Measurements from ENCODE around the gene TMEM271. TPM values are rescaled to one million over a fixed set of nuclear protein-coding genes. Genes with fewer than 3 reads are reported as not detected.
A peak's percentile ranks its signal among the peaks of the same experiment; 100 is the strongest.

TMEM271 gene
- total and polyA plus RNA-seq, 4 donors, result not detected

DNA sequence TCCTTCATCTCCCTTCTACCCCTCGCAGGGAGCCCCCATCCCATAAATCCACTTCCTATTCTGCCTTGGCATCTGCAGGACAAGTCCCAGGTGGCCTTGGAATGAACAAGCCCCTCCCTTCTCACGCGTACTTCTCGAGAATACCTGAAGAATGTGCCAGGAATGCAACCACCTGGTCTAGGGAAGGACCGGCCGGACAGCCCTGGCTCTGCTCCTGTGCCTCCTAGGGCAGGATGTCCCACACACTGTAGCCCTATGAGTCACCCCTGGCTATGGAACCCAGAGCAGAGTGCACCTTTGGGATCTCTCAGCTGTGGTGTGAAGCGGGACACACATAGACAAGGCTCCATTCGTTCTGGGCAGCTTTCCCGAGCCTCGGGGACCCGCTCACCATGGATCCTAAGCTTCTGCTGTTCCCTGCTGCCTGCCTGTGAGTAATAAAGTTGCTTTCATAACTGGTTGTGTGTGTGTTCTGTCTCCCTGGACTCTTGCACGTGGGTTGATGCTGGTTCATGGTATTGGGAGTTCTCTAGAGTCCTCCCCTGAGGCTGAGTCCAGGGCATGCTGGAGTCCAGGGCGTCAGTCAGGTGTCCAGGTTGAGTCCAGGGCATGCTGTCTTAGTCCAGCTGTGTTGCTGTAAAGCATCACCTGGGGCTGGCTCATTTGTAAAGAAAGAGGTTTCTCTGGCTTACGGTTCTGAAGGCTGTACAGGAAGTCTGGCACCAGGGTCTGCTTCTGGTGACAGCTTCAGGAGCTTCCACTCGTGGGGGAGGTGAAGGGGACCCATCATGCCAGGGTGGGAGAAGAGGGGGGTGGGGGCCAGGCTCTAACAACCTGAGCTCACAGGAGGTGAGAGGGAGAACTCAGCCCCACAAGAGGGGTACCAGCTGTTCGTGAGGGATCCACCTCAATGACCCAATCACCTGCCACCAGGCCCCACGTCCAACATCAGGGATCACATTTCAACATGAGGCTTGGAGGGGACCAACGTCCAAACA is 41.8 kb upstream of the TMEM271 start:
- DNase-seq (peak; percentile 27 to 51 (median 50)), ATAC-seq (ENCODE audit: insufficient read depth, low FRiP score) (peak; percentile 81)
- WGBS, 2 donors, result 63 to 74% methylated on average over 18 of the region's 18 CpGs
- Histone ChIP-seq H3K4me3 (no peak overlapping the region), H3K9ac (ENCODE audit: insufficient read depth in 1 of 2, low read length in 2 of 2) (no peak overlapping the region), H3K27me3 (ENCODE audit: control insufficient read depth in 3 of 3, insufficient read depth in 3 of 3, low read length in 2 of 3) (no peaks in the 10 kb centered on the region), H3K36me3 (ENCODE audit: control insufficient read depth in 4 of 4, insufficient read depth in 4 of 4, low read length in 4 of 4) (no peaks in the 10 kb centered on the region), H3K9me3 (ENCODE audit: control insufficient read depth in 4 of 4, insufficient read depth in 3 of 4, low read length in 3 of 4) (peaks cover 0 to 2% (median 0%) of the 10 kb centered on the region in 4 donors), H3K27ac (ENCODE audit: low read depth in 1 of 2, low read length in 1 of 2) (no peak overlapping the region), H3K4me1 (ENCODE audit: control insufficient read depth in 5 of 5, insufficient read depth in 5 of 5, low read length in 5 of 5) (peaks cover 0 to 7% (median 0%) of the 10 kb centered on the region in 5 donors)
- TF ChIP-seq, protein P1, sequence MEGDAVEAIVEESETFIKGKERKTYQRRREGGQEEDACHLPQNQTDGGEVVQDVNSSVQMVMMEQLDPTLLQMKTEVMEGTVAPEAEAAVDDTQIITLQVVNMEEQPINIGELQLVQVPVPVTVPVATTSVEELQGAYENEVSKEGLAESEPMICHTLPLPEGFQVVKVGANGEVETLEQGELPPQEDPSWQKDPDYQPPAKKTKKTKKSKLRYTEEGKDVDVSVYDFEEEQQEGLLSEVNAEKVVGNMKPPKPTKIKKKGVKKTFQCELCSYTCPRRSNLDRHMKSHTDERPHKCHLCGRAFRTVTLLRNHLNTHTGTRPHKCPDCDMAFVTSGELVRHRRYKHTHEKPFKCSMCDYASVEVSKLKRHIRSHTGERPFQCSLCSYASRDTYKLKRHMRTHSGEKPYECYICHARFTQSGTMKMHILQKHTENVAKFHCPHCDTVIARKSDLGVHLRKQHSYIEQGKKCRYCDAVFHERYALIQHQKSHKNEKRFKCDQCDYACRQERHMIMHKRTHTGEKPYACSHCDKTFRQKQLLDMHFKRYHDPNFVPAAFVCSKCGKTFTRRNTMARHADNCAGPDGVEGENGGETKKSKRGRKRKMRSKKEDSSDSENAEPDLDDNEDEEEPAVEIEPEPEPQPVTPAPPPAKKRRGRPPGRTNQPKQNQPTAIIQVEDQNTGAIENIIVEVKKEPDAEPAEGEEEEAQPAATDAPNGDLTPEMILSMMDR (IDR thresholded peaks at IDR 0.05; ENCODE audit: control extremely low read depth, extremely low read depth), result no peak

DNA sequence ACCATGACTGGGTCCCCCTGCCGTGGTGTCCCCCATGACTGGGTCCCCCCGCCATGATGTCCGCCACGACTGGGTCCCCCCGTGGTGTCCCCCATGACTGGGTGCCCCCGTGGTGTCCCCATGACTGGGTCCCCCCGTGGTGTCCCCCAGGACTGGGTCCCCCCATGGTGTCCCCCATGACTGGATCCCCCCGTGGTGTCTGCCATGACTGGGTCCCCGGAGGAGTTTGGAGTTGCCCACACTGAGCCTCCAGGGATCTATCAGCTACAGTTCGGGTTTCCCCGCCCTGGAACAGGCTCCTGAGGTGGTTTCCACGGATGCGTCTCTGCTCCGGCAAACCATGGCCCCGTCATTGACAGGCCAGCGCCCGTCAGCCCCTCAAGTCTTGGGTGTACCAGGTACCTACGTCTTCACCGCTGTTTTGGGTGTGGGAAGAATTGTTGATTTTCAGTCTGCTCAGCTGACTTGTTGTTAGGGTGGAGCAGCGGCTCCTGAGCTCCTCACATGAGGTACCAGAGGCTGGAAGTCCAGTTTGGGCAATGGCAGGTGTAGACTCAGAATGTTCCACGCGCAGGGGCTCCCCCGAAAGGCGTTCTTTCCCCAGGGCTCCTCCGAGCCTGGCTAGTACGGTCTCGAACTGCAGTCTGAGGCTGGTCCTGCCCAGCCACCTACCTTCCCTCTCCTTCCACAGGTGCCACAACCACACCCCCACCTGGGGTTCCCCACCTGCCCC is 41.0 kb upstream of the TMEM271 start:
- H3K4me1 ChIP-seq (ENCODE audit: control insufficient read depth in 5 of 5, insufficient read depth in 5 of 5, low read length in 5 of 5), result peaks cover 0 to 7% (median 0%) of the 10 kb centered on the region in 5 donors
- no peak overlapping the region for H3K9ac ChIP-seq (ENCODE audit: insufficient read depth in 1 of 2, low read length in 2 of 2)
- H3K9me3 ChIP-seq (ENCODE audit: control insufficient read depth in 4 of 4, insufficient read depth in 3 of 4, low read length in 3 of 4), result peaks cover 0 to 2% (median 0%) of the 10 kb centered on the region in 4 donors
- TF ChIP-seq, protein P1 (IDR thresholded peaks at IDR 0.05; ENCODE audit: control extremely low read depth, extremely low read depth), result no peak
- no peaks in the 10 kb centered on the region for H3K27me3 ChIP-seq (ENCODE audit: control insufficient read depth in 3 of 3, insufficient read depth in 3 of 3, low read length in 2 of 3)
- ATAC-seq (ENCODE audit: insufficient read depth, low FRiP score) (no peak), DNase-seq (no peak)
- no peak overlapping the region for H3K4me3 ChIP-seq
- WGBS, 2 donors, result 92 to 97% methylated on average over 27 of the region's 27 CpGs
- no peak overlapping the region for H3K27ac ChIP-seq (ENCODE audit: low read depth in 1 of 2, low read length in 1 of 2)
- no peaks in the 10 kb centered on the region for H3K36me3 ChIP-seq (ENCODE audit: control insufficient read depth in 4 of 4, insufficient read depth in 4 of 4, low read length in 4 of 4)

DNA sequence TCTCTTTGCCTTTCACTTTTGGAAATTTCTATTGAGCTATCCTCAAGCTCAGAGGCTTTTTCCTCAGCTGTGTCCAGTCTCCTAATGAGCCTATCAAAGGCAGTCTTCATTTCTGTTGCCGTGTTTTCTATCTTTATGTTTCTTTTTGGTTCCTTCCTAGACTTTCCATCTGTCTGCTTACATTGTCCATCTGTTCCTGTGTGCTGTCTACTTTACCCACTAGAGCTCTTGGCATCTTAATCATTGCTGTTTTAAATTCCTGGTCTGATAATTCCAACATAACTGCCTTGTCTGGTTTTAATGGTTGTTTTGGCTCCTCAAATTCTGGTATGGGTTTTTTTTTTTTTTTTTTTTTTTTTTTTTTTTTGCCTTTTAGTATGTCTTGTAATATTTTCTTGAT is 40.0 kb upstream of the TMEM271 start:
- Histone ChIP-seq H3K4me1 (ENCODE audit: control insufficient read depth in 5 of 5, insufficient read depth in 5 of 5, low read length in 5 of 5) (peaks cover 0 to 7% (median 0%) of the 10 kb centered on the region in 5 donors), H3K27ac (ENCODE audit: low read depth in 1 of 2, low read length in 1 of 2) (no peak overlapping the region), H3K36me3 (ENCODE audit: control insufficient read depth in 4 of 4, insufficient read depth in 4 of 4, low read length in 4 of 4) (no peaks in the 10 kb centered on the region), H3K9ac (ENCODE audit: insufficient read depth in 1 of 2, low read length in 2 of 2) (no peak overlapping the region), H3K4me3 (no peak overlapping the region), H3K27me3 (ENCODE audit: control insufficient read depth in 3 of 3, insufficient read depth in 3 of 3, low read length in 2 of 3) (no peaks in the 10 kb centered on the region), H3K9me3 (ENCODE audit: control insufficient read depth in 4 of 4, insufficient read depth in 3 of 4, low read length in 3 of 4) (peaks cover 0 to 2% (median 0%) of the 10 kb centered on the region in 4 donors)
- WGBS, 2 donors, result 62 to 72% methylated on average over 1 of the region's 1 CpG
- no peak for ATAC-seq (ENCODE audit: insufficient read depth, low FRiP score)
- no peak for DNase-seq
- TF ChIP-seq, protein P1 (IDR thresholded peaks at IDR 0.05; ENCODE audit: control extremely low read depth, extremely low read depth), result no peak
